ENCODE measurements around the gene AATK. TPM values are rescaled to one million over a fixed set of nuclear protein-coding genes. Genes with fewer than 3 reads are reported as not detected.

The AATK gene
- polyA plus RNA-seq, 1 of the 3 experiments (the other 2 are of a cell fraction): 0.51 TPM

DNA sequence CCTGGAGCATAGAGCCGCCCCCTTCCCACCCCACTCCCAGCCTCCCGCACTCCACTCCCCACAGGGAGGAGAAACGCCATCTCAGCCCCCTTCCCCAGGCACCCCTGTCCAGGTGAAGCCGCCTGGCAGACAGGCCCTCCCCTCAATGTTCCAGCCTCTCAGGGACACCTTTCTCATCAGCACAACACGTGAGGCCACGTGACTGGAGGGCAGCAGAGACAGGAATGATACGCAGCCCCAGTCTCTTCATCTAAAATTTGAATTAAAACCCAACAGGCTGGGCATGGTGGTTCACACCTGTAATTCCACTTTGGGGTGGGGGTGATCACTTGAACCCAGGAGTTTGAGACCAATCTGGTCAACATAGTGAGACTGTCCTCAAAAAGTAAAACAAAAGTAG is 20.2 kb upstream of the AATK start:
- Histone ChIP-seq H3K27ac (ENCODE audit: low read depth in 2 of 2, low read length in 1 of 2) (no peak overlapping the region), H3K9me3 (no peaks in the 10 kb centered on the region), H3K9me2 (no peaks in the 10 kb centered on the region), H3K27me3 (ENCODE audit: insufficient read depth) (no peaks in the 10 kb centered on the region), H3K79me2 (ENCODE audit: insufficient read depth) (no peaks in the 10 kb centered on the region), H2AFZ (ENCODE audit: low read depth) (no peak overlapping the region), H3K4me3 (ENCODE audit: low read depth in 2 of 2, low read length in 1 of 2) (no peak overlapping the region), H3K4me2 (no peak overlapping the region), H3K36me3 (replicated peaks in 1 of 2; ENCODE audit: control insufficient read depth in 1 of 2, insufficient read depth in 2 of 2, low read length in 1 of 2) (peaks cover 0 to 3% of the 10 kb centered on the region in 2 experiments), H4K20me1 (ENCODE audit: insufficient read depth) (no peaks in the 10 kb centered on the region), H3K9ac (no peak overlapping the region), H3K4me1 (ENCODE audit: control insufficient read depth in 1 of 2, insufficient read depth in 2 of 2, low read depth in 1 of 2, low read length in 1 of 2) (peaks cover 0 to 2% of the 10 kb centered on the region in 2 experiments; a peak in 1 of 4 replicates), H3F3A (replicated peaks; ENCODE audit: insufficient read depth) (peaks cover 5% of the 10 kb centered on the region)
- 82% methylated on average over 6 of the region's 7 CpGs for WGBS (ENCODE audit: low lambda C conversion rate)
- TF ChIP-seq TCF12 (IDR thresholded peaks at IDR 0.05): no peak
- POLR2A ChIA-PET: no interaction called here
- no peak for DNase-seq
- CTCF ChIA-PET: interaction anchor here (1.2 to 6.3 kb wide), 3 partner anchors 15 to 43 kb away, joined by 4 to 46 read pairs (median 5); no protein-coding TSS in a partner anchor

- ChIA-PET POLR2A (no interaction called here), CTCF (interaction anchor here (1.2 kb wide), 1 partner anchor 16 kb away, joined by 4 read pairs; no protein-coding TSS in a partner anchor)
- Histone ChIP-seq H3K27me3 (ENCODE audit: insufficient read depth) (no peaks in the 10 kb centered on the region), H4K20me1 (ENCODE audit: insufficient read depth) (no peaks in the 10 kb centered on the region), H3K4me3 (ENCODE audit: low read depth in 2 of 2, low read length in 1 of 2) (no peak overlapping the region), H3K4me1 (ENCODE audit: control insufficient read depth in 1 of 2, insufficient read depth in 2 of 2, low read depth in 1 of 2, low read length in 1 of 2) (peaks cover 0 to 2% of the 10 kb centered on the region in 2 experiments; a peak in 1 of 4 replicates), H3K36me3 (replicated peaks in 1 of 2; ENCODE audit: control insufficient read depth in 1 of 2, insufficient read depth in 2 of 2, low read length in 1 of 2) (no peaks in the 10 kb centered on the region), H3K9ac (no peak overlapping the region), H3K9me2 (no peaks in the 10 kb centered on the region), H3K4me2 (no peak overlapping the region), H2AFZ (ENCODE audit: low read depth) (no peak overlapping the region), H3K9me3 (no peaks in the 10 kb centered on the region), H3K79me2 (ENCODE audit: insufficient read depth) (no peaks in the 10 kb centered on the region), H3K27ac (ENCODE audit: low read depth in 2 of 2, low read length in 1 of 2) (no peak overlapping the region), H3F3A (replicated peaks; ENCODE audit: insufficient read depth) (peaks cover 5% of the 10 kb centered on the region)
- whole genome bisulfite sequencing (ENCODE audit: low lambda C conversion rate): 36% methylated on average over 10 of the region's 15 CpGs
- TF ChIP-seq, protein P1, sequence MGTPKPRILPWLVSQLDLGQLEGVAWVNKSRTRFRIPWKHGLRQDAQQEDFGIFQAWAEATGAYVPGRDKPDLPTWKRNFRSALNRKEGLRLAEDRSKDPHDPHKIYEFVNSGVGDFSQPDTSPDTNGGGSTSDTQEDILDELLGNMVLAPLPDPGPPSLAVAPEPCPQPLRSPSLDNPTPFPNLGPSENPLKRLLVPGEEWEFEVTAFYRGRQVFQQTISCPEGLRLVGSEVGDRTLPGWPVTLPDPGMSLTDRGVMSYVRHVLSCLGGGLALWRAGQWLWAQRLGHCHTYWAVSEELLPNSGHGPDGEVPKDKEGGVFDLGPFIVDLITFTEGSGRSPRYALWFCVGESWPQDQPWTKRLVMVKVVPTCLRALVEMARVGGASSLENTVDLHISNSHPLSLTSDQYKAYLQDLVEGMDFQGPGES (IDR thresholded peaks at IDR 0.05; ENCODE audit: low read depth, low read length): no peak
- no peak for TF ChIP-seq EP300 (IDR thresholded peaks at IDR 0.05; ENCODE audit: borderline replicate concordance in 1 of 2, low read depth in 1 of 2, low read length in 1 of 2)
- no peak for TF ChIP-seq MEF2A (IDR thresholded peaks at IDR 0.05; ENCODE audit: borderline replicate concordance, low read depth)
- TF ChIP-seq EZH2phosphoT487 (IDR thresholded peaks at IDR 0.05; ENCODE audit: borderline replicate concordance, low read depth): no peak
- TF ChIP-seq, protein P2, sequence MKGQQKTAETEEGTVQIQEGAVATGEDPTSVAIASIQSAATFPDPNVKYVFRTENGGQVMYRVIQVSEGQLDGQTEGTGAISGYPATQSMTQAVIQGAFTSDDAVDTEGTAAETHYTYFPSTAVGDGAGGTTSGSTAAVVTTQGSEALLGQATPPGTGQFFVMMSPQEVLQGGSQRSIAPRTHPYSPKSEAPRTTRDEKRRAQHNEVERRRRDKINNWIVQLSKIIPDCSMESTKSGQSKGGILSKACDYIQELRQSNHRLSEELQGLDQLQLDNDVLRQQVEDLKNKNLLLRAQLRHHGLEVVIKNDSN (IDR thresholded peaks at IDR 0.05; ENCODE audit: borderline replicate concordance, low read depth): no peak
- TF ChIP-seq RFX5 (IDR thresholded peaks at IDR 0.05; ENCODE audit: low read length): no peak
- no peak for TF ChIP-seq SIN3A (IDR thresholded peaks at IDR 0.05; ENCODE audit: borderline replicate concordance, low read depth, low read length)
- no peak for TF ChIP-seq ZBTB33 (IDR thresholded peaks at IDR 0.05; ENCODE audit: borderline replicate concordance, low read depth)
- no peak for TF ChIP-seq FOSL2 (IDR thresholded peaks at IDR 0.05; ENCODE audit: borderline replicate concordance, low read depth)
- TF ChIP-seq NFIC (IDR thresholded peaks at IDR 0.05; ENCODE audit: borderline replicate concordance): no peak
- TF ChIP-seq TEAD4 (IDR thresholded peaks at IDR 0.05; ENCODE audit: borderline replicate concordance, insufficient read depth): no peak
- no peak for TF ChIP-seq NRF1 (IDR thresholded peaks at IDR 0.05; ENCODE audit: low read depth, low read length)
- no peak for TF ChIP-seq RAD21 (IDR thresholded peaks at IDR 0.05; ENCODE audit: low read length)
- TF ChIP-seq TCF12 (IDR thresholded peaks at IDR 0.05): no peak
- TF ChIP-seq GATA2 (CRISPR knock-in tag; IDR thresholded peaks at IDR 0.05): no peak
- no peak for TF ChIP-seq CHD2 (IDR thresholded peaks at IDR 0.05; ENCODE audit: low read length, partially characterized antibody)
- no peak for TF ChIP-seq RCOR1 (IDR thresholded peaks at IDR 0.05; ENCODE audit: low read length)
- no peak for TF ChIP-seq YY1 (IDR thresholded peaks at IDR 0.05; ENCODE audit: low read depth)
- DNase-seq: peak; percentile 82
Observed at GRCh38 chr17:81184555-81184954, 18.5 kb upstream of the AATK start.
